Measurements from ENCODE around the gene TLE6. TPM values are rescaled to one million over a fixed set of nuclear protein-coding genes. Genes with fewer than 3 reads are reported as not detected.

The TLE6 gene
- polyA plus RNA-seq, 4 donors: 0.75 to 1.00 TPM; not detected in 2

DNA sequence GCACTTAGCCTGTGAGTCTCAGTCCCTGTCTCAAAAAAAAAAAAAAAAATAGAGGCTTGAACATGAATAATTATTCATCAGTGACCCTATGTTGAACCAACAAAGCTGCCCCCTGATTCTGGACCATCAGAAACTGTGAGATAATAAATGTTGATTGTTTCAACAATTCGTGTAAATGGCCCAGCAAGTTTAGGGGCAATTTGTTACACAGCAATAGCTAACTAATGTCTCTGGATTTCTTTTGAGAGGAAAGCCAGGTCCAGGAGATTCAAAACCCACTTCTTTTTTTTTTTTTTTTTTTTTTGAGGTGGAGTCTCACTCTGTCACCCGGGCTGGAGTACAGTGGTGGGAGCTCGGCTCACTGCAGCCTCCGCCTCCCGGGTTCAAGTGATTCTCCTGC lies 12.5 kb upstream of the TLE6 start:
- DNase-seq (no peak), FAIRE-seq (no peak)
- Histone ChIP-seq H3K27ac (ENCODE audit: low read depth in 1 of 3, low read length in 2 of 3) (no peak overlapping the region), H3K4me1 (ENCODE audit: control insufficient read depth in 3 of 3, insufficient read depth in 2 of 3, low read depth in 1 of 3, low read length in 2 of 3) (no peaks in the 10 kb centered on the region), H3K4me3 (ENCODE audit: low read depth in 1 of 3, low read length in 3 of 3) (no peak overlapping the region), H3K36me3 (ENCODE audit: control insufficient read depth in 3 of 3, insufficient read depth in 2 of 3, low read depth in 1 of 3, low read length in 3 of 3) (no peaks in the 10 kb centered on the region), H3K9me3 (ENCODE audit: control insufficient read depth in 2 of 2, insufficient read depth in 1 of 2, low read depth in 1 of 2, low read length in 1 of 2) (no peaks in the 10 kb centered on the region), H3K27me3 (ENCODE audit: control insufficient read depth in 3 of 3, insufficient read depth in 3 of 3, low read length in 3 of 3) (no peaks in the 10 kb centered on the region)
- WGBS, 3 donors: 93 to 97% (median 93%) methylated on average over 4 to 5 of the region's 5 CpGs

DNA sequence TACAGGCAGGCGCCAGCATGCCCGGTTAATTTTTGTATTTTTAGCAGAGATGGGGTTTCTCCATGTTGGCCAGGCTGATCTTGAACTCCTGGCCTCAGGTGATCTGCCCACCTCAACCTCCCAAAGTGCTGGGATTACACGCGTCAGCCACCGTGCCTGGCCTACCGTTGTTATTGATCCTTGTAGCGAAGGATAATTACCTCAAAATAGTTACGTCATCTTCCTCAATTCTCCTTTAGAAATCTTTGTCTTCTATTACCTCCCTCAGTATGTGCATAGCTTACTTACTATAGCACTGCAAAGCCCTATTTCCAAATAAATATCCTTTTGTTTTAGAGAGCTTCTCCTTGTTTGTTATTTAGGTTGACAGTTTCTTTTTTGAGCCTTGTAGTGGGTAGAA lies 9.4 kb upstream of the TLE6 start:
- Histone ChIP-seq H3K36me3 (ENCODE audit: control insufficient read depth in 3 of 3, insufficient read depth in 2 of 3, low read depth in 1 of 3, low read length in 3 of 3) (no peaks in the 10 kb centered on the region), H3K4me1 (ENCODE audit: control insufficient read depth in 3 of 3, insufficient read depth in 2 of 3, low read depth in 1 of 3, low read length in 2 of 3) (no peaks in the 10 kb centered on the region), H3K4me3 (ENCODE audit: low read depth in 1 of 3, low read length in 3 of 3) (no peak overlapping the region), H3K9me3 (ENCODE audit: control insufficient read depth in 2 of 2, insufficient read depth in 1 of 2, low read depth in 1 of 2, low read length in 1 of 2) (no peaks in the 10 kb centered on the region), H3K27ac (ENCODE audit: low read depth in 1 of 3, low read length in 2 of 3) (no peak overlapping the region), H3K27me3 (ENCODE audit: control insufficient read depth in 3 of 3, insufficient read depth in 3 of 3, low read length in 3 of 3) (no peaks in the 10 kb centered on the region)
- FAIRE-seq (no peak), DNase-seq (no peak)
- WGBS, 3 donors: 53 to 82% (median 66%) methylated on average over 8 of the region's 8 CpGs

DNA sequence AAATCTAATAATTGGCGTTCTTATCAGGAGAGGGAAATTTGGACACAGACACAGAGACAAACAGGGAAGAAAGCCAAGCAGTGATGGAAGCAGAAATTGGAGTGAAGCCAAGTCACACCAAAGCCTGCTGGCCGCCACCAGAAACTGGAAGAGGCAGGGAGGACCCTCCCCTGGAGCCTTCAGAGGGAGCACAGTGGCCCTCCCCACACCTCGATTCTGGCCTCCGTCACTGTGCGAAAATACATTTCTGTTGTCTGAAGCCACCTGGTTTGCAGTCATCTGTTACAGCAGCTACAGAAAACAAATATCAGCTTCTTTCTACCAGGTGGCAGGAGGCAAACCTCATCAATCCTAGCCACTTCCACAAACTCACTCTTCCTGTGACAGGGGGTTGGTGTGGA lies 8.3 kb upstream of the TLE6 start:
- 7 to 17% (median 17%) methylated on average over 5 of the region's 5 CpGs for WGBS, 3 donors
- no peaks in the 10 kb centered on the region for H3K27me3 ChIP-seq (ENCODE audit: control insufficient read depth in 3 of 3, insufficient read depth in 3 of 3, low read length in 3 of 3)
- H3K9me3 ChIP-seq (ENCODE audit: control insufficient read depth in 2 of 2, insufficient read depth in 1 of 2, low read depth in 1 of 2, low read length in 1 of 2): no peaks in the 10 kb centered on the region
- no peak overlapping the region for H3K4me3 ChIP-seq (ENCODE audit: low read depth in 1 of 3, low read length in 3 of 3)
- no peak for FAIRE-seq
- peak overlapping the region in 2 of 3 donors; percentile 56 to 70 for H3K27ac ChIP-seq (ENCODE audit: low read depth in 1 of 3, low read length in 2 of 3)
- no peaks in the 10 kb centered on the region for H3K36me3 ChIP-seq (ENCODE audit: control insufficient read depth in 3 of 3, insufficient read depth in 2 of 3, low read depth in 1 of 3, low read length in 3 of 3)
- no peaks in the 10 kb centered on the region for H3K4me1 ChIP-seq (ENCODE audit: control insufficient read depth in 3 of 3, insufficient read depth in 2 of 3, low read depth in 1 of 3, low read length in 2 of 3)
- peak in 1 of 2 donors; percentile 55 for DNase-seq

DNA sequence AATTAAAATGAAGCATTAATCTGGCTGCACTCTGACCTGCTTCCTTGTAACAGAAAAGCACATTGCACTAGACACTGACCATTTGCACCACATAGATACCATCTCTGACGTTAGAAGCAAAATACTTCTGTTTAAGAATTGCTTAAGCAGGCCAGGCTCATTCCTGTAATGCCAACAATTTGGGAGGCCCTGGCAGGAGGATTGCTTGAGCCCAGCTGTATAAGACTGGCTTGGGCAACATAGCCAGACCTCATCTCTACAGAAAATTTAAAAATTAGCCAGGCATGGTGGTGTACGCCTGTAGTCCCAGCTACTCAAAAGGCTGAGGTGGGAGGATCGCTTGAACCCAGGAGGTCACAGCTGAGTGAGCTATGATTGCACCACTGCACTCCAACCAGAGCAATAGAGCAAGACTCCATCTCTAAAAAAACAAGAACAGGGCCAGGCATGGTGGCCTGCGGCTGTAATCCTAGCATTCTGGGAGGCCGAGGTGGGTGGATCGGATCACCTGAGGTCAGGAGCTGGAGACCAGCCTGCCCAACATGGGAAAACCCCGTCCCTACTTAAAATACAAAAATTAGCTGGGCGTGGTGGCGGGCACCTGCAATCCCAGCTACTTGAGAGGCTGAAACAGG lies 7.0 kb upstream of the TLE6 start:
- peak overlapping the region in 1 of 3 donors; percentile 9 for H3K27ac ChIP-seq (ENCODE audit: low read depth in 1 of 3, low read length in 2 of 3)
- peaks cover 0 to 3% (median 0%) of the 10 kb centered on the region in 3 donors for H3K4me1 ChIP-seq (ENCODE audit: control insufficient read depth in 3 of 3, insufficient read depth in 2 of 3, low read depth in 1 of 3, low read length in 2 of 3)
- 75 to 79% (median 77%) methylated on average over 9 of the region's 9 CpGs for WGBS, 3 donors
- H3K9me3 ChIP-seq (ENCODE audit: control insufficient read depth in 2 of 2, insufficient read depth in 1 of 2, low read depth in 1 of 2, low read length in 1 of 2): no peaks in the 10 kb centered on the region
- no peak for FAIRE-seq
- DNase-seq: no peak
- H3K36me3 ChIP-seq (ENCODE audit: control insufficient read depth in 3 of 3, insufficient read depth in 2 of 3, low read depth in 1 of 3, low read length in 3 of 3): no peaks in the 10 kb centered on the region
- H3K27me3 ChIP-seq (ENCODE audit: control insufficient read depth in 3 of 3, insufficient read depth in 3 of 3, low read length in 3 of 3): no peaks in the 10 kb centered on the region
- no peak overlapping the region for H3K4me3 ChIP-seq (ENCODE audit: low read depth in 1 of 3, low read length in 3 of 3)

DNA sequence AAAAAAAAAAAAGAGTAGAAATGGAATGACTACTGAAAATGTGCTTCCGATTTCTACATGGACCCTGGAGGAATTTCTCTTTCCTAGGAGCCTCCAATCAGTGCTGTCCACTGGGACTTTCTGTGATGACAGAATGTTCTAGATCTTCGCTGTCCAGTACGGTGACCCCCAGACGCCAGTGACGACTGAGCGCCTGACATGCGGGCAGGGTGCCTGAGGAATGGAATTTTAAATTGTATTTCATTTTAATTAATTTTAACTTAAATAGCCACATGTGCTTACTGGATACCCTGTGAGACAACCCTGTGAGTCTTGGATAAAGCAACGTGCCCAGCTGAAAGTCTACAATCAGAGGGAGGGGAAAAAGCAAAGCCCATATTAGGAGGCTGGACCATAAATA lies 4.1 kb upstream of the TLE6 start:
- no peak for FAIRE-seq
- peak overlapping the region in 1 of 3 donors; percentile 72 for H3K27ac ChIP-seq (ENCODE audit: low read depth in 1 of 3, low read length in 2 of 3)
- H3K4me3 ChIP-seq (ENCODE audit: low read depth in 1 of 3, low read length in 3 of 3): no peak overlapping the region
- 65 to 80% (median 77%) methylated on average over 8 of the region's 8 CpGs for WGBS, 3 donors
- H3K36me3 ChIP-seq (ENCODE audit: control insufficient read depth in 3 of 3, insufficient read depth in 2 of 3, low read depth in 1 of 3, low read length in 3 of 3): no peaks in the 10 kb centered on the region
- no peaks in the 10 kb centered on the region for H3K9me3 ChIP-seq (ENCODE audit: control insufficient read depth in 2 of 2, insufficient read depth in 1 of 2, low read depth in 1 of 2, low read length in 1 of 2)
- peaks cover 3 to 16% (median 7%) of the 10 kb centered on the region in 3 donors for H3K4me1 ChIP-seq (ENCODE audit: control insufficient read depth in 3 of 3, insufficient read depth in 2 of 3, low read depth in 1 of 3, low read length in 2 of 3)
- DNase-seq: no peak
- peaks cover 0 to 6% (median 0%) of the 10 kb centered on the region in 3 donors for H3K27me3 ChIP-seq (ENCODE audit: control insufficient read depth in 3 of 3, insufficient read depth in 3 of 3, low read length in 3 of 3)

DNA sequence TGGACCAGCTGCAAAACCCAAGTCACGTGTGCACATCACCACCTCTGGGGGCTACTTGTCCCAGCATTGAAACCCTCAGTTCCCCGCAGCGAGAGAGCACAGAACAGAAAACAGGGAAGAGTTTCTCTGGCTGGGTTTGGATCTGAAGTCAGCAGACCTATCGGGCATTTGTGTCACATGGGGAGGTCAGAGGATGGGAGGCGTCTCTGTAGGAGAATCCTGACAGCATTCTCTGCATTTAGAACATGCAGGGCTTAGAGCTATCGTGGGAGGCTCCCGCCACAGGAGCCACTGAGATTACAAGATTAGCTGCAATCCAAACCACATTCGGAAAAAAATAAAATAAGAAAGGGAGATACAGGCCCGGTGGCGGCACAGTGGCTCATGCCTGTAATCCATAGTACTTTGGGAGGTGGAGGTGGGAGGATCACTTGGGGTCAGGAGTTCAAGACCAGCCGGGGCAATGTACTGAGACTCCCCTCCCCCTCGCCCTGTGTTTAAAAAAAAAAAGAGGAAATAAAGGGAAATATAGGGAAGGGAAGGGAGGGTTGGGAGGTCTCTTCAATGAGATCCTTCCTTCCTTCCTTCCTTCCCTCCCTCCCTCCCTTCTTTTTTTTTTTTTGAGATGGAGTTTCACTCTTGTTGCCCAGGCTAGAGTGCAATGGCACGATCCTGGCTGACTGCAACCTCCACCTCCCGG lies 2.9 kb upstream of the TLE6 start:
- 13 to 20% (median 16%) methylated on average over 14 of the region's 14 CpGs for WGBS, 3 donors
- Histone ChIP-seq H3K27ac (ENCODE audit: low read depth in 1 of 3, low read length in 2 of 3) (peak overlapping the region in 1 of 3 donors; percentile 54), H3K36me3 (ENCODE audit: control insufficient read depth in 3 of 3, insufficient read depth in 2 of 3, low read depth in 1 of 3, low read length in 3 of 3) (no peaks in the 10 kb centered on the region), H3K4me3 (ENCODE audit: low read depth in 1 of 3, low read length in 3 of 3) (no peak overlapping the region), H3K4me1 (ENCODE audit: control insufficient read depth in 3 of 3, insufficient read depth in 2 of 3, low read depth in 1 of 3, low read length in 2 of 3) (peaks cover 3 to 16% (median 7%) of the 10 kb centered on the region in 3 donors), H3K9me3 (ENCODE audit: control insufficient read depth in 2 of 2, insufficient read depth in 1 of 2, low read depth in 1 of 2, low read length in 1 of 2) (no peaks in the 10 kb centered on the region), H3K27me3 (ENCODE audit: control insufficient read depth in 3 of 3, insufficient read depth in 3 of 3, low read length in 3 of 3) (peaks cover 0 to 6% (median 0%) of the 10 kb centered on the region in 3 donors)
- FAIRE-seq (no peak), DNase-seq (no peak)

DNA sequence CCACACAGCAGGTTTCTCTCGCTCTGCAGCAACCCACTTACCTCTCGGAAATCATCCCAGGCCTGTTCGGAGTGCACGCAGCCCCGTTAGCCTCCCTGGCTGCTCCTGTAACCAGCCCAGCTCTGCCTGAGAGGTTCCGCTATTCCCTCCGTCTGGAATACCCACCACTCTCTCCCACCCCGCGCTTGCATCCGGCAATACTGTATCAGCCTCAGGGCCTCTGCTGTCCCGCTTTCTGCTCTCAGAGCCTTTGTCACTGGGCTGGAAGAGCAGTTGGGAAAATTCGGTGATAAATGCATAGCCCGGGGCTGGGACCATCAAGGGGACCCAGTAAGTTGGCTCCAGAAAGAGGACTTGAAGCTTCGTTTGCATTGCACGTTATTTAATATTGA lies 759 bp upstream of the TLE6 start:
- WGBS, 3 donors: 14 to 15% (median 14%) methylated on average over 15 of the region's 15 CpGs
- H3K36me3 ChIP-seq (ENCODE audit: control insufficient read depth in 3 of 3, insufficient read depth in 2 of 3, low read depth in 1 of 3, low read length in 3 of 3): no peaks in the 10 kb centered on the region
- FAIRE-seq: no peak
- DNase-seq: no peak
- H3K27ac ChIP-seq (ENCODE audit: low read depth in 1 of 3, low read length in 2 of 3): peak overlapping the region in 1 of 3 donors; percentile 54
- H3K9me3 ChIP-seq (ENCODE audit: control insufficient read depth in 2 of 2, insufficient read depth in 1 of 2, low read depth in 1 of 2, low read length in 1 of 2): no peaks in the 10 kb centered on the region
- peaks cover 0 to 9% (median 0%) of the 10 kb centered on the region in 3 donors for H3K27me3 ChIP-seq (ENCODE audit: control insufficient read depth in 3 of 3, insufficient read depth in 3 of 3, low read length in 3 of 3)
- H3K4me1 ChIP-seq (ENCODE audit: control insufficient read depth in 3 of 3, insufficient read depth in 2 of 3, low read depth in 1 of 3, low read length in 2 of 3): peaks cover 3 to 16% (median 7%) of the 10 kb centered on the region in 3 donors
- H3K4me3 ChIP-seq (ENCODE audit: low read depth in 1 of 3, low read length in 3 of 3): peak overlapping the region; percentile 27 to 31 (median 29)

DNA sequence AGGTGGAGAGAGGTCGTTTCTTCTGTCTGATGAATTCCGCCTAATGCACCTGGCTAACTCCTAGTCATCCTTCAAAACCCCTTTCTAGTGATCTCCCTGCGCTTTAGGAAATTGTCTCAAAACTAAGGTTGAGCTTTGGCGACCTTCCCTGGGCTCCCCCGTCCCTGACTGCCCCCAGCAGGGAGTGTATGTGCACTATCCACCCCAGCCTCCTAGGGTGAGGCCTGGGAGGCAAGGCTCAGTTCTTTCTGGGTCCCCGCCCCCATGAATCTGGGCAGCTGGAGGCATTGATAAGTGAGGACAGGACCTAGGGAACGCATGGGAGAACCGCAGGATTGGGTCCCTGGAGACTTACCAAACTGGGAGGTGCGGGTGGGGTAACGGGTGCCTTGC lies 378 bp downstream of the TLE6 start:
- peak overlapping the region in 1 of 3 donors; percentile 12 for H3K27ac ChIP-seq (ENCODE audit: low read depth in 1 of 3, low read length in 2 of 3)
- H3K4me1 ChIP-seq (ENCODE audit: control insufficient read depth in 3 of 3, insufficient read depth in 2 of 3, low read depth in 1 of 3, low read length in 2 of 3): peaks cover 3 to 18% (median 7%) of the 10 kb centered on the region in 3 donors
- WGBS, 3 donors: 18 to 51% (median 49%) methylated on average over 9 to 10 of the region's 10 CpGs
- no peaks in the 10 kb centered on the region for H3K36me3 ChIP-seq (ENCODE audit: control insufficient read depth in 3 of 3, insufficient read depth in 2 of 3, low read depth in 1 of 3, low read length in 3 of 3)
- no peaks in the 10 kb centered on the region for H3K9me3 ChIP-seq (ENCODE audit: control insufficient read depth in 2 of 2, insufficient read depth in 1 of 2, low read depth in 1 of 2, low read length in 1 of 2)
- H3K4me3 ChIP-seq (ENCODE audit: low read depth in 1 of 3, low read length in 3 of 3): no peak overlapping the region
- FAIRE-seq (no peak), DNase-seq (no peak)
- peaks cover 0 to 9% (median 3%) of the 10 kb centered on the region in 3 donors for H3K27me3 ChIP-seq (ENCODE audit: control insufficient read depth in 3 of 3, insufficient read depth in 3 of 3, low read length in 3 of 3)

Measured in small intestine (tissue), 7 donors.